ENCODE results near the gene MAPT.

GRCh38 chr17:45997624-45998023, 103.3 kb downstream of the MAPT start:
- TF ChIP-seq CTCF (conservative IDR thresholded peaks at IDR 0.05) (no peak), ZFX (IDR thresholded peaks at IDR 0.05) (no peak)
